Adipocyte (in vitro differentiated cells): ENCODE measurements around the gene TMEM123.

Experiments used
- DNase-seq: peaks from one replicate; pipeline ENCODE4 v3.0.0-alpha.2; 2015; ENCODE audit warnings: low read depth
- H3K27me3 ChIP-seq: replicated peaks from 2 replicates; pipeline ENCODE4 v1.7.0; 2013; ENCODE audit warnings: mild to moderate bottlenecking, low read length, moderate library complexity; ENCODE audit not compliant: control insufficient read depth, insufficient read depth
- H3K36me3 ChIP-seq: 2 replicates; pipeline ENCODE4 v1.7.0; 2013; ENCODE audit warnings: low read length, mild to moderate bottlenecking, moderate library complexity; ENCODE audit not compliant: control insufficient read depth, insufficient read depth, severe bottlenecking
- H3K4me1 ChIP-seq: 2 replicates; pipeline ENCODE4 v1.7.0; 2013; ENCODE audit warnings: mild to moderate bottlenecking, low read length, moderate library complexity; ENCODE audit not compliant: control insufficient read depth, insufficient read depth
- H3K4me3 ChIP-seq: 2 replicates; pipeline ENCODE4 v1.7.0; 2013; ENCODE audit warnings: mild to moderate bottlenecking, low read length, moderate library complexity
- H3K9ac ChIP-seq: 2 replicates; pipeline ENCODE4 v1.7.0; 2013; ENCODE audit warnings: mild to moderate bottlenecking, low read length, moderate library complexity
- H3K9me3 ChIP-seq: 2 replicates; pipeline ENCODE4 v1.7.0; 2013; ENCODE audit warnings: mild to moderate bottlenecking, low read length, moderate library complexity; ENCODE audit not compliant: control insufficient read depth

The TMEM123 gene

GRCh38 chr11:102488208-102488607 is 35.6 kb upstream of the TMEM123 start:
- peaks cover 9% of the 10 kb centered on the region for H3K4me1 ChIP-seq
- DNase-seq: no peak
- H3K4me3 ChIP-seq: no peak overlapping the region
- H3K9ac ChIP-seq: no peak overlapping the region
- no peaks in the 10 kb centered on the region for H3K36me3 ChIP-seq
- H3K27me3 ChIP-seq: no peaks in the 10 kb centered on the region
- H3K9me3 ChIP-seq: no peaks in the 10 kb centered on the region

GRCh38 chr11:102487214-102487613 is 34.6 kb upstream of the TMEM123 start:
- peaks cover 9% of the 10 kb centered on the region for H3K4me1 ChIP-seq
- H3K9me3 ChIP-seq: no peaks in the 10 kb centered on the region
- DNase-seq: no peak
- no peaks in the 10 kb centered on the region for H3K36me3 ChIP-seq
- peaks cover 2% of the 10 kb centered on the region for H3K27me3 ChIP-seq
- H3K9ac ChIP-seq: no peak overlapping the region
- no peak overlapping the region for H3K4me3 ChIP-seq

- H3K27me3 ChIP-seq: peaks cover 2% of the 10 kb centered on the region
These were observed 34.0 kb upstream of the TMEM123 start for GRCh38 chr11:102486584-102486983.

GRCh38 chr11:102485095-102485722 is 32.6 kb upstream of the TMEM123 start:
- DNase-seq: peak; percentile 21
- Histone ChIP-seq H3K36me3 (no peaks in the 10 kb centered on the region), H3K4me3 (no peak overlapping the region)

More at GRCh38 chr11:102486584-102486983, 34.0 kb upstream of the TMEM123 start:
- H3K4me3 ChIP-seq: no peak overlapping the region
- H3K4me1 ChIP-seq: peaks cover 9% of the 10 kb centered on the region
- no peaks in the 10 kb centered on the region for H3K36me3 ChIP-seq
- no peaks in the 10 kb centered on the region for H3K9me3 ChIP-seq
- no peak for DNase-seq
- H3K9ac ChIP-seq: no peak overlapping the region

GRCh38 chr11:102482433-102482832 is 29.9 kb upstream of the TMEM123 start:
- H3K4me1 ChIP-seq: peaks cover 14% of the 10 kb centered on the region
- no peak overlapping the region for H3K4me3 ChIP-seq
- no peak overlapping the region for H3K9ac ChIP-seq
- no peaks in the 10 kb centered on the region for H3K36me3 ChIP-seq
- peaks cover 2% of the 10 kb centered on the region for H3K27me3 ChIP-seq
- no peaks in the 10 kb centered on the region for H3K9me3 ChIP-seq
- DNase-seq: no peak

More at GRCh38 chr11:102485095-102485722, 32.6 kb upstream of the TMEM123 start:
- H3K4me1 ChIP-seq: peaks cover 9% of the 10 kb centered on the region
- no peak overlapping the region for H3K9ac ChIP-seq
- H3K27me3 ChIP-seq: peaks cover 2% of the 10 kb centered on the region
- H3K9me3 ChIP-seq: no peaks in the 10 kb centered on the region

- no peaks in the 10 kb centered on the region for H3K36me3 ChIP-seq
- H3K9me3 ChIP-seq: no peaks in the 10 kb centered on the region
- H3K9ac ChIP-seq: no peak overlapping the region
- H3K27me3 ChIP-seq: peaks cover 2% of the 10 kb centered on the region
- H3K4me3 ChIP-seq: no peak overlapping the region
- DNase-seq: no peak
- H3K4me1 ChIP-seq: peaks cover 20% of the 10 kb centered on the region
These were observed 27.2 kb upstream of the TMEM123 start for GRCh38 chr11:102479733-102480132.

GRCh38 chr11:102478673-102479299 is 26.2 kb upstream of the TMEM123 start:
- no peak overlapping the region for H3K9ac ChIP-seq
- H3K4me1 ChIP-seq: peaks cover 20% of the 10 kb centered on the region
- peaks cover 2% of the 10 kb centered on the region for H3K27me3 ChIP-seq
- no peak for DNase-seq
- H3K4me3 ChIP-seq: no peak overlapping the region
- no peaks in the 10 kb centered on the region for H3K36me3 ChIP-seq
- H3K9me3 ChIP-seq: no peaks in the 10 kb centered on the region

- DNase-seq: no peak
These were observed 24.2 kb upstream of the TMEM123 start for GRCh38 chr11:102476812-102477211.

GRCh38 chr11:102476069-102476468 is 23.5 kb upstream of the TMEM123 start:
- no peak overlapping the region for H3K9ac ChIP-seq
- no peaks in the 10 kb centered on the region for H3K9me3 ChIP-seq
- H3K4me1 ChIP-seq: peaks cover 20% of the 10 kb centered on the region
- H3K36me3 ChIP-seq: no peaks in the 10 kb centered on the region
- no peaks in the 10 kb centered on the region for H3K27me3 ChIP-seq
- H3K4me3 ChIP-seq: no peak overlapping the region
- DNase-seq: peak; percentile 70

More at GRCh38 chr11:102476812-102477211, 24.2 kb upstream of the TMEM123 start:
- Histone ChIP-seq H3K9me3 (no peaks in the 10 kb centered on the region), H3K36me3 (no peaks in the 10 kb centered on the region), H3K27me3 (no peaks in the 10 kb centered on the region), H3K4me1 (peaks cover 20% of the 10 kb centered on the region), H3K4me3 (no peak overlapping the region), H3K9ac (no peak overlapping the region)

- Histone ChIP-seq H3K36me3 (no peaks in the 10 kb centered on the region), H3K4me3 (no peak overlapping the region), H3K4me1 (peaks cover 26% of the 10 kb centered on the region), H3K27me3 (no peaks in the 10 kb centered on the region), H3K9me3 (no peaks in the 10 kb centered on the region), H3K9ac (no peak overlapping the region)
- no peak for DNase-seq
These were observed 21.0 kb upstream of the TMEM123 start for GRCh38 chr11:102473543-102473942.

- Histone ChIP-seq H3K4me1 (peaks cover 25% of the 10 kb centered on the region), H3K9ac (no peak overlapping the region), H3K36me3 (no peaks in the 10 kb centered on the region), H3K9me3 (no peaks in the 10 kb centered on the region), H3K4me3 (no peak overlapping the region), H3K27me3 (no peaks in the 10 kb centered on the region)
- no peak for DNase-seq
These were observed 19.6 kb upstream of the TMEM123 start for GRCh38 chr11:102472127-102472526.
